NB4 (cell line): ENCODE results near the gene GABBR2.

Experiments
- POLR2A ChIP-seq: IDR thresholded peaks from 2 replicates; pipeline ENCODE4 v1.6.1; 2011; ENCODE audit warnings: mild to moderate bottlenecking; ENCODE audit not compliant: insufficient read length; ENCODE audit errors: extremely low read depth
- TF ChIP-seq, protein P1 (sequence below): IDR thresholded peaks from one replicate; pipeline ENCODE4 v1.5.1; 2012; ENCODE audit warnings: low read depth, low read length

- no peak for TF ChIP-seq POLR2A
- TF ChIP-seq, protein P1, sequence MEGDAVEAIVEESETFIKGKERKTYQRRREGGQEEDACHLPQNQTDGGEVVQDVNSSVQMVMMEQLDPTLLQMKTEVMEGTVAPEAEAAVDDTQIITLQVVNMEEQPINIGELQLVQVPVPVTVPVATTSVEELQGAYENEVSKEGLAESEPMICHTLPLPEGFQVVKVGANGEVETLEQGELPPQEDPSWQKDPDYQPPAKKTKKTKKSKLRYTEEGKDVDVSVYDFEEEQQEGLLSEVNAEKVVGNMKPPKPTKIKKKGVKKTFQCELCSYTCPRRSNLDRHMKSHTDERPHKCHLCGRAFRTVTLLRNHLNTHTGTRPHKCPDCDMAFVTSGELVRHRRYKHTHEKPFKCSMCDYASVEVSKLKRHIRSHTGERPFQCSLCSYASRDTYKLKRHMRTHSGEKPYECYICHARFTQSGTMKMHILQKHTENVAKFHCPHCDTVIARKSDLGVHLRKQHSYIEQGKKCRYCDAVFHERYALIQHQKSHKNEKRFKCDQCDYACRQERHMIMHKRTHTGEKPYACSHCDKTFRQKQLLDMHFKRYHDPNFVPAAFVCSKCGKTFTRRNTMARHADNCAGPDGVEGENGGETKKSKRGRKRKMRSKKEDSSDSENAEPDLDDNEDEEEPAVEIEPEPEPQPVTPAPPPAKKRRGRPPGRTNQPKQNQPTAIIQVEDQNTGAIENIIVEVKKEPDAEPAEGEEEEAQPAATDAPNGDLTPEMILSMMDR: no peak
Observed at GRCh38 chr9:98391406-98391805, 317.3 kb downstream of the GABBR2 start.
